Activated T-cell treated with anti-CD3 and anti-CD28 coated beads, Interleukin-2, amount 50 U/mL, for 4 hours (primary cell): ENCODE measurements around the gene SOS2. TPM values are rescaled to one million over a fixed set of nuclear protein-coding genes. Genes with fewer than 3 reads are reported as not detected.

ENCODE experiments used
- ATAC-seq, 2 donors: fragments of 200-7000 bp; cut with Tn5 transposase; one replicate each; pipeline ENCODE4 v1.10.0; 2021
- DNase-seq: peaks from one replicate; pipeline ENCODE4 v3.0.0-alpha.2; 2020
- H3K27me3 Mint-ChIP-seq: one replicate; pipeline ENCODE4 v1.8.0; 2021; ENCODE audit warnings: low read depth, mixed read lengths
- H3K36me3 Mint-ChIP-seq: one replicate; pipeline ENCODE4 v1.8.0; 2022; ENCODE audit warnings: mixed read lengths; ENCODE audit not compliant: insufficient read depth
- H3K4me1 Mint-ChIP-seq: one replicate; pipeline ENCODE4 v1.8.0; 2021; ENCODE audit warnings: low read depth, mixed read lengths
- H3K4me3 Mint-ChIP-seq: one replicate; pipeline ENCODE4 v1.8.0; 2021; ENCODE audit warnings: mild to moderate bottlenecking, moderate library complexity, mixed read lengths
- H3K9me3 Mint-ChIP-seq: one replicate; pipeline ENCODE4 v1.8.0; 2021; ENCODE audit warnings: mixed read lengths
- total RNA-seq, 3 donors: library from RNA; stranded (reverse); gene quantifications; one replicate each; pipeline ENCODE4 v1.2.1, GENCODE V29; 2021

The SOS2 gene
- 10 to 100 TPM in 1 of 3 donors, 1 to 10 TPM in 2; 6.6 to 11.2 (median 8.3) TPM for total RNA-seq

DNA sequence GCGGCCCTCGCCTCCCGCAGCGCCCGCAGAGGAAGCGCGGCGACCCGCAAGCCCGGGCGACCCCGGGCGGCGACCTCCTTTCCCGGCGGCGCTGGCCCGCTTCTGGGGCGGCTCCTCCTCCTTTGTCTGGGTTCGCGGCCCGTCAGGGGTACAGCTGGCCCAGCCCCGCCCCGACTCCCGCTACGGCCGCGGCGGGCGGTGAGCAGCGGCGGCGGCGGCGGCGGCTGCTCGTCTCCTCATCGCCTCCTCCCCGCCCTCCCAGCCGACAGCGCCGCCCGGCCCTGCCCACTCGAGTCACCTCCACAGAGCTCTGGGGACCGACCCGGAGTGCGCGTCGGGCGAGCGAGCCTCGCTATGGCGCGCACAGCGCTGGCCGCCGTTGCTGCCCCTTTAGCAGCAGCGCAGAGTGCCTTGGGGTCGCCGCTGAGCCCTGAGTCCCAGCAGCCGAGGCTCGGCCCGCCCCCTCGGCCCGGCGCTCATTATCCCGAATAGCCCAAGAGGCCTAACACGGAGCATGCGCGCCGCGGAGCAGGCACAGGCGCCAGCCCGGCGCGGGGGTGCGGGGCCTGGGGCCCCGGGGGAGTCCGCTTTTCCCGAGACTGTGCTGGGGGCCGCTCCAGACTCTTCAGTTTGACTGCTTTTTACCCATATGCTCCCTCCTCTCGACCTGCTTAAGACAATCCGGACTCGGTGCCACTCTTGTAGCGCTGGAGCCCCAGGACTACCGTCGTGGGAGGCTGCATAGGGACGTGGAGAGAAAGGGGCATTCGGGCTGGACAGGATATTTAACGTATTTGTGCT lies at the start of gene SOS2:
Gene SOS2, minus strand, starts transcription at position 104 of the 801 bp plus-strand sequence. CDS start 295 bp downstream, outside the sequence.
- Mint-ChIP-seq H3K27me3 (no peaks in the 10 kb centered on the region), H3K36me3 (peaks cover 4% of the 10 kb centered on the region), H3K9me3 (peaks cover 3% of the 10 kb centered on the region), H3K4me3 (peak within 1 kb of the TSS; percentile 80), H3K4me1 (peaks cover 42% of the 10 kb centered on the region)
- DNase-seq, result peak; percentile 75
- ATAC-seq, result peak; percentile 81 to 82

DNA sequence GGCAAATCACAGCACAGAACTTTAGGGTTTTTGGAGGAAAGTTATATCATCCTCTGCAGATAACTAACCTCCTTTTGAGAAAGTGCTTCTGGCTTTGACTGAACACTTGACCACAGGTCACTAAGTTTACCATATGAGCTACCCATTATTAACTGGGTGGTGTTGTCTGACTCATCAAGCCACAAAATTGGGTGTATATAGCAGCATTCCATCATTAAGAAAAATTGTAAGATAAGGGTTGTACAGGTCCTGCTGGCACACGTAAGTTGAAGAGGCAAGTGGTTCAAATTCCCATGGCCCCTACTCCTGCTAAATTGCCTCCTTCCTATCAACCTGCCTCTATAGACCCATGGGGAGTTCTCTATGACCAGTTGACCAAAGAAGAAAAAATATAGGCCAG lies 41.1 kb upstream of the SOS2 start:
- Mint-ChIP-seq H3K27me3 (no peaks in the 10 kb centered on the region), H3K9me3 (no peaks in the 10 kb centered on the region), H3K36me3 (no peaks in the 10 kb centered on the region), H3K4me3 (no peak overlapping the region), H3K4me1 (no peaks in the 10 kb centered on the region)
- no peak for DNase-seq
- ATAC-seq, result no peak

GRCh38 chr14:50270932-50271331 lies 39.6 kb upstream of the SOS2 start:
- DNase-seq (no peak), ATAC-seq (no peak)
- Mint-ChIP-seq H3K27me3 (no peaks in the 10 kb centered on the region), H3K4me3 (no peak overlapping the region), H3K36me3 (no peaks in the 10 kb centered on the region), H3K9me3 (no peaks in the 10 kb centered on the region), H3K4me1 (no peaks in the 10 kb centered on the region)

DNA sequence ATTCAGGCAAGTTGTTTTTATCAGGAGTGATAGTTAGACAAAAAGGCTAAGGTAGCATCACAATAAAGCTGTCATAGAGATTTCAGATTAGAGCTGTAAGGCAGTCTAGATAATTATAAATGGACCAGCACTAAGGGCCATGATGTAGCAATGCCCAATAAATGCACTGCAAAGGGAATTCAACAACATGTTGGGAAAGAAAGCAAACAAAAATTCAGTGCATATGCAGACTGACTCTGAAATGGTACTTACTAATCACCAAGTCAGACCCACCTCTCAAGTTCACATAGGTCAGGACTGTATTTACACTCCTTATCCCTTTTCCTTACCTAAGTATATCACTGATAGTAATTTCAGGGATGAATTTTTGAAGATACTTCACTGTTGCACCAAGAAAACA lies 33.7 kb upstream of the SOS2 start:
- Mint-ChIP-seq H3K36me3 (peaks cover 6% of the 10 kb centered on the region), H3K9me3 (no peaks in the 10 kb centered on the region), H3K4me3 (no peak overlapping the region), H3K27me3 (no peaks in the 10 kb centered on the region), H3K4me1 (peaks cover 2% of the 10 kb centered on the region)
- ATAC-seq, result no peak
- no peak for DNase-seq

- Mint-ChIP-seq H3K4me1 (peaks cover 2% of the 10 kb centered on the region), H3K36me3 (peaks cover 6% of the 10 kb centered on the region), H3K9me3 (no peaks in the 10 kb centered on the region), H3K27me3 (no peaks in the 10 kb centered on the region), H3K4me3 (no peak overlapping the region)
- DNase-seq (no peak), ATAC-seq (no peak)
These were observed 31.9 kb upstream of the SOS2 start for GRCh38 chr14:50263321-50263720.

DNA sequence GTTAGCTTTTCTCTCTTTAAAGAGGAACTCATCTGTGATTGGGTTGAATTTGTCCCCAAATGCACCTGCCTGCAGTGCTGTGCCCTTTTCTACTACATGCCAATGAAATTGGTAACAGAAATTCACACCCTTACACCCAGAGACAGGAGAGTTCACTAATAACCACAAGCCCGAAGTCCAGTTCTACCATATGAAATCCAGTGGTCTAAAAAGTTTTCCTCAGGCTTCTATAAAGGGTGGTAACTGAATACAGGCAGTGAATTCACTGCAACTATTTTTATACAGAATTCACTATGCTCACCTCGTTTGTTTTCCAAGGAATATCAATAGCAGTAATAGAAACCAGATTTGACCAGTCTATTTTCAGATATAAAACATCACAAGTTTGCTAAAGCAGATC lies 31.5 kb upstream of the SOS2 start:
- Mint-ChIP-seq H3K4me1 (peaks cover 2% of the 10 kb centered on the region), H3K36me3 (peaks cover 6% of the 10 kb centered on the region), H3K4me3 (no peak overlapping the region), H3K9me3 (no peaks in the 10 kb centered on the region), H3K27me3 (no peaks in the 10 kb centered on the region)
- ATAC-seq (no peak), DNase-seq (no peak)

GRCh38 chr14:50260511-50260910 lies 29.1 kb upstream of the SOS2 start:
- ATAC-seq, result peak; percentile 32 to 51
- Mint-ChIP-seq H3K4me3 (no peak overlapping the region), H3K36me3 (peaks cover 6% of the 10 kb centered on the region), H3K4me1 (peaks cover 4% of the 10 kb centered on the region), H3K27me3 (no peaks in the 10 kb centered on the region), H3K9me3 (no peaks in the 10 kb centered on the region)
- DNase-seq, result no peak

DNA sequence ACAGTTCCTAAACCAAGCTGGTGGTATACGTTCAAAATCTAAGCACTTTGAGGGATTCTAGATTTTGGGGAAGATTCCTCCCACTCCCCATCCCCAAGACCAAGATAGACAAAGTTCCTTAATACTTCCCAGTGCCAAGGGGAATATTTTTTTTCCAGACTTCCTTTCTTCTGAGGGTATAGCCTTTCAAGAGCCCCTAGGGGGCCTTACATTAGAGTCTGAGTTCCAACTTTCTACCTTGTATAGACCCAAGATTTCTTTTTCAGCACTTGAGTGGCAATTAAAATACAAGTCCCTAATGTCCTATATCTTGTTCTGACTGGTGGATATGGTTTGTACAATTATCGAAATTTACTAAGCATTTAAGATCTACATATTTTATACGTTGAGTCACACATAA lies 28.7 kb upstream of the SOS2 start:
- Mint-ChIP-seq H3K27me3 (no peaks in the 10 kb centered on the region), H3K9me3 (no peaks in the 10 kb centered on the region), H3K36me3 (peaks cover 6% of the 10 kb centered on the region), H3K4me3 (no peak overlapping the region), H3K4me1 (peaks cover 4% of the 10 kb centered on the region)
- ATAC-seq (no peak), DNase-seq (no peak)

GRCh38 chr14:50257732-50258131 lies 26.4 kb upstream of the SOS2 start:
- ATAC-seq, result no peak
- Mint-ChIP-seq H3K4me1 (peaks cover 4% of the 10 kb centered on the region), H3K4me3 (no peak overlapping the region), H3K9me3 (peaks cover 2% of the 10 kb centered on the region), H3K36me3 (peaks cover 14% of the 10 kb centered on the region), H3K27me3 (no peaks in the 10 kb centered on the region)
- no peak for DNase-seq

DNA sequence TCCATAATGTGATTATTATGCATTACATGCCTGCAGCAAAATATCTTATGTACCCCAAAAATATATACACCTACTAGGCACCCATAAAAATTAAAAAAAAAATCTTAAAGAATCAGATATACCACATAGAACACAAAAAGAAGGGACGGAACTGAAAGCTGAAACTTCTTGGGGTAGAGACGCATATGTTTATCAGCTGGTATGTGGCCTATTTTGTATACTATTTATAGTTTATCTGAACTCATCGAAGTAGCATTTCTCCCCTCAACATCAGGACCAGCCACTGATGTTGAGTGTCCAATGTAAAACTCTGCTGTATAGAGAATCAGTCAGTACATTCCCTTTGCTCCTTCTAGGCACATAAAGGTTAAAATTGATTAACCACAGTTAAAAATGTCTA lies 22.9 kb upstream of the SOS2 start:
- Mint-ChIP-seq H3K4me3 (no peak overlapping the region), H3K4me1 (peaks cover 3% of the 10 kb centered on the region)
- ATAC-seq, result no peak

DNA sequence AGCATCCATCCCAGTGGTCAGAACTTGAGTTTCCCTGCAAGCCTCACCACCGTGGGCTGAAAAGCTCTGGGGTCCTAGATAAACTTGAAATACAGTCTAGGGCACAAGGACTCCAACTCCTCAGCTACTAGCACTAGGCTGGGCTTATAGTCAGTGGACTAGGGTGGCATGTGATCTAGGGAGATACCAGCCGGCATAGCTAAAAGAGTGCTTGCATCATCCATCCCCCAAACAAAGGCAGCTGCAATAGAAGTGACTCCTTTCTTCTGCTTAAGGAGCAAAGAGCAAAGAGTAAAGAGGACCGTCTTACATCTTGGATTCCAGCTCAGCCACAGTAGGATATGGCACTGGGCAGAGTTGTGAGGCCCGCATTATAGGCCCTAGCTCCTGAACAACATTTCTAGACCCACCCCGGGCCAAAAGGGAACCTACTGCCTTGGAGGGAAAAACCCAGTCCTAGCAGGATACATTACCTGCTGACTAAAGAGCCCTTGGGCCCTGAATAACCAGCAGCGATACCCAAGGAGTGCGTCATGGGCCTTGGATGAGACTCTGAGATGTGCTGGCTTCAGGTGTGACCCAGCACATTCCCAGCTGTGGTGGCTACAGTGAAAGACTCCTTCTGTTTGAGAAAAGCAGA lies 17.9 kb upstream of the SOS2 start:
- no peaks in the 10 kb centered on the region for H3K27me3 Mint-ChIP-seq
- DNase-seq, result no peak
- no peak for ATAC-seq
- H3K9me3 Mint-ChIP-seq, result peaks cover 3% of the 10 kb centered on the region
- no peaks in the 10 kb centered on the region for H3K4me1 Mint-ChIP-seq
- H3K4me3 Mint-ChIP-seq, result no peak overlapping the region
- peaks cover 20% of the 10 kb centered on the region for H3K36me3 Mint-ChIP-seq

More for the DNA sequence above, 22.9 kb upstream of the SOS2 start:
- H3K36me3 Mint-ChIP-seq, result peaks cover 18% of the 10 kb centered on the region
- peaks cover 3% of the 10 kb centered on the region for H3K9me3 Mint-ChIP-seq
- no peaks in the 10 kb centered on the region for H3K27me3 Mint-ChIP-seq
- no peak for DNase-seq

DNA sequence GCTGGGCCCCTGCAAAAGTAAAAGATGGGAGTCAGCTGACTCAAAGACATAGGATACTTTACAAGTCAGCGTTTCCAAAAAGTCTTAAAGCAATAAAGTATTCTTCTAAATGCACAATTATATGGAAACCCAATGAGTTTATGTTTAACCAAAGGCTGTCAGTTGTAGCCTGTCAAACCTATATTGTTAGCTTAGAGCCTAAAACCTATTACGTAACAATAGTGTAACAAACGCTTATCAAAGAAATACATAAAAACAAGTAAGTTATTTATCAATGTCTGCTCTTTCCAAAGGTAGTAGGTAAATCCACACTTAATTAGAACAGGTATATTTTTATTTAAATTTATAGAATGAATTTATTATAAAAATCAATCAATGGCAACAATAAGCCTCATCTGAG lies 15.9 kb upstream of the SOS2 start:
- ATAC-seq (no peak), DNase-seq (no peak)
- Mint-ChIP-seq H3K4me3 (no peak overlapping the region), H3K4me1 (no peaks in the 10 kb centered on the region), H3K27me3 (no peaks in the 10 kb centered on the region), H3K9me3 (no peaks in the 10 kb centered on the region), H3K36me3 (peaks cover 4% of the 10 kb centered on the region)

- Mint-ChIP-seq H3K4me1 (no peaks in the 10 kb centered on the region), H3K4me3 (no peak overlapping the region), H3K9me3 (no peaks in the 10 kb centered on the region), H3K36me3 (peaks cover 2% of the 10 kb centered on the region), H3K27me3 (no peaks in the 10 kb centered on the region)
- ATAC-seq (no peak), DNase-seq (no peak)
These were observed 11.4 kb upstream of the SOS2 start for GRCh38 chr14:50242566-50243310.

DNA sequence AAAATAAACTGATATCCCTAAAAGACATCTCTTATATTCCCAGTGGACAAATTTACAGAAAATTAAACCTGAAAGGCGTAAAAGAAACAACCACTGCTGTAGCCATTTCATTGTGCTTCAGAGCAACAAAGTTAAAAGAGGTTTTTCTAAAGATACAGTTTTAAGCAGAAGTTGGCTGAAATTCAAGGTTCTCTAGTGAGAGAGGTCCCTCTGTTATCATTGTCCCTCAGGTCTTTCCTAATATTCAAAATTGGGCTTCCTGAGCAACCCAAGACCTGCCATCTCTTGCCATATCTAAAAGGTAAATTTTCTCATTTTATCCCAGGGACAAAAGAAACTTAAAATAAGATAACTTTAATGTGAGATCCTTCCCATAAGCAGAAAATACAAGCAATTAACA lies 10.7 kb upstream of the SOS2 start:
- DNase-seq (no peak), ATAC-seq (no peak)
- Mint-ChIP-seq H3K9me3 (no peaks in the 10 kb centered on the region), H3K4me1 (no peaks in the 10 kb centered on the region), H3K36me3 (peaks cover 2% of the 10 kb centered on the region), H3K27me3 (no peaks in the 10 kb centered on the region), H3K4me3 (no peak overlapping the region)
